ENCODE measurements around the gene MLLT10.

DNA sequence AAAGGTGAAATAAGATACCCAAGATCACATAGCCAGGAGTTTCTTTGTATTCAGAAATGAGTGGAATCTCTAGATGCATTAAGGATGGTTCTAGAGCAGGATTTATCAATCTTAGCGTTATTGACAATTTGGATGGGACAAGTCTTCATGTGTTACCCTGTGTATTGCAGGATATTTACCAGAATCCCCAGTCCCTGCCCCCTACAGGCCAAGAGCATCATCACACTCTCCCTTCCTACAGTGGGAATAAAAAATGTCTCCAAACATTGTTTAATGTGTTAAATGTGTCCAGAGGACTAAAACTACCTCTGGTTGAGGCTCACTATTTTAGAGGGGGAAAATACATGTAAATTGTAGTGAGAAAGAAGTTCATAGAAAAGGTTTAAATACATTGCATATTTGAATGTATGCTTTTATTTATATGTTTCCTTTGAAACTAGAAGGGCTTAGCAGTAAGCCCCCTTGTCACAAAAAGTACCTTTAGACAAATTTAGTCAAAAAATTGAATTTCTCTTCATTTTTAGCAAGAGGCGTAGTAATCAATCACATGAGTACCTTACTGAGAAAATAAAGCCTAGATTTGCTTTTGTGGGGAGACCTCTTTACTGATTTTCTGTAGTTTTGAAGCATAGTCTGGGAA, 141.2 kb downstream of the MLLT10 start:
- TF ChIP-seq, protein P1, sequence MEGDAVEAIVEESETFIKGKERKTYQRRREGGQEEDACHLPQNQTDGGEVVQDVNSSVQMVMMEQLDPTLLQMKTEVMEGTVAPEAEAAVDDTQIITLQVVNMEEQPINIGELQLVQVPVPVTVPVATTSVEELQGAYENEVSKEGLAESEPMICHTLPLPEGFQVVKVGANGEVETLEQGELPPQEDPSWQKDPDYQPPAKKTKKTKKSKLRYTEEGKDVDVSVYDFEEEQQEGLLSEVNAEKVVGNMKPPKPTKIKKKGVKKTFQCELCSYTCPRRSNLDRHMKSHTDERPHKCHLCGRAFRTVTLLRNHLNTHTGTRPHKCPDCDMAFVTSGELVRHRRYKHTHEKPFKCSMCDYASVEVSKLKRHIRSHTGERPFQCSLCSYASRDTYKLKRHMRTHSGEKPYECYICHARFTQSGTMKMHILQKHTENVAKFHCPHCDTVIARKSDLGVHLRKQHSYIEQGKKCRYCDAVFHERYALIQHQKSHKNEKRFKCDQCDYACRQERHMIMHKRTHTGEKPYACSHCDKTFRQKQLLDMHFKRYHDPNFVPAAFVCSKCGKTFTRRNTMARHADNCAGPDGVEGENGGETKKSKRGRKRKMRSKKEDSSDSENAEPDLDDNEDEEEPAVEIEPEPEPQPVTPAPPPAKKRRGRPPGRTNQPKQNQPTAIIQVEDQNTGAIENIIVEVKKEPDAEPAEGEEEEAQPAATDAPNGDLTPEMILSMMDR (IDR thresholded peaks at IDR 0.05; ENCODE audit: poor library complexity), result peak; percentile 47
- no peak for TF ChIP-seq EZH2phosphoT487 (IDR thresholded peaks at IDR 0.05; ENCODE audit: low read depth, severe bottlenecking, unreplicated experiment)

Measured in hepatocyte (in vitro differentiated cells).